Thyroid gland (tissue), 4 donors: ENCODE data around the gene HMGB1. TPM values are rescaled to one million over a fixed set of nuclear protein-coding genes. Genes with fewer than 3 reads are reported as not detected.

Experiments
- DNase-seq, 2 donors: peaks; one replicate each; pipeline ENCODE4 v3.0.0-alpha.2; 2019
- H3K27ac ChIP-seq, 3 donors: fragments of 200-600 bp; sonication (generic); 1 replicate in 2 of 3; 2 replicates in 1 of 3; pipeline ENCODE4 v1.5.1; 2016 to 2019; ENCODE audit warnings: mild to moderate bottlenecking in 1 of 3, moderate library complexity in 1 of 3
- H3K27me3 ChIP-seq: fragments of 200-600 bp; sonication (generic); one replicate; pipeline ENCODE4 v1.5.1; 2019
- H3K36me3 ChIP-seq, 2 donors: fragments of 200-600 bp; sonication (generic); one replicate each; pipeline ENCODE4 v1.5.1; 2016 to 2019
- H3K4me1 ChIP-seq, 2 donors: fragments of 200-600 bp; sonication (generic); one replicate each; pipeline ENCODE4 v1.5.1; 2017 to 2019
- H3K4me3 ChIP-seq, 3 donors: fragments of 200-600 bp; sonication (generic); replicated peaks in 1 of 3; 1 replicate in 2 of 3; 2 replicates in 1 of 3; pipeline ENCODE4 v1.5.1; 2016; ENCODE audit warnings: mild to moderate bottlenecking in 1 of 3
- H3K9me3 ChIP-seq: fragments of 200-600 bp; sonication (generic); one replicate; pipeline ENCODE4 v1.5.1; 2017
- CTCF ChIP-seq, 6 experiments: fragments of 200-600 bp in 3 of 6; fragments of 450-650 bp in 3 of 6; sonication (generic) in 3 of 6; IDR thresholded peaks; one replicate each; pipeline ENCODE4 v1.5.1; 2016 to 2019; ENCODE audit warnings: antibody characterized with exemption in 6 of 6, mild to moderate bottlenecking in 2 of 6, inconsistent platforms in 1 of 6, moderate library complexity in 1 of 6
- POLR2A ChIP-seq, 2 donors: fragments of 450-650 bp; IDR thresholded peaks; one replicate each; pipeline ENCODE4 v1.6.1; 2017; ENCODE audit warnings: antibody characterized with exemption in 2 of 2, mild to moderate bottlenecking in 2 of 2, moderate library complexity in 1 of 2
- WGBS, 2 donors: methylation state at CpG; one replicate each; pipeline ENCODE4 v1.1.5; 2017; 5-methylcytosine and 5-hydroxymethylcytosine counted together
- intact Hi-C: fragments of 100-400 bp; cut with DNase I; formaldehyde crosslinking; loops from one replicate; pipeline ENCODE4 v1.15.1; 2023
- total RNA-seq, 4 donors: library from RNA; depleted of rRNA; stranded (reverse); fragments of >200 nt; gene quantifications; one replicate each; pipeline ENCODE4 v1.2.3, GENCODE V29; 2016

The HMGB1 gene
- total RNA-seq, 4 donors from 2014 or later, result 255 to 467 (median 327) TPM

DNA sequence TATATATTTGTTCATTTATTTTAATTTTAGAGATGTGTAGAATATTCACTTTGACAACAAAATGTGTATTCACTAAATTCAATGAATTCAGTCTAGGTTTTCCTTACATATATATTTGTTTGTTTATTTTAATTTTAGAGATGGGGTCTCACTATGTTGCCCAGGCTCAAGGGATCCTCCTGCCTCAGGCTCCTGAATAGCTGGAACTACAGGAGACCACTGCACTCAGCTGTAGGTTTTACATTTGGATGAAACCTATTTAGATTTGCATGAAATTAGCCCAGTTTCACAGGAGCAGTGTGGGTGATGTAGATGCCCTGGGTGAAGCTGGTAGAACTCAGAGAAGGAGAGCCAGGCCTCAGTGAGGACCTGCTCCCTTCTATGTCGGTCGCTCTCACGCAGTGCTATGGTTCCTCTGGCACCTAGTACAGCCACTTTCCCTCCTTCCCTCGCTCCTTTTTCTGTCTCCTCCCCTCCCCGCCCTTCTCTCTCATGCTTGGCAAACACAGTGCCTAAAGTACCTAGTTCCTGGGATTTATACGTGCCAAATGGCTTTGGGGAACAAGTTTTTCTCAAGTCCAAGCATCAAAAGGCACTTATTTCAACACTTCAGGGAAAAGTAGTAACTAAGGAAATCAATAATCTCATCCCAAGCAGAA lies 14.7 kb upstream of the HMGB1 start:
- H3K4me1 ChIP-seq, result no peaks in the 10 kb centered on the region
- H3K27me3 ChIP-seq, result no peaks in the 10 kb centered on the region
- H3K9me3 ChIP-seq, result no peaks in the 10 kb centered on the region
- H3K27ac ChIP-seq, result no peak overlapping the region
- peak in 1 of 2 donors; percentile 21 for DNase-seq
- intact Hi-C loops, result no loop called here
- H3K4me3 ChIP-seq, result no peak overlapping the region
- 73 to 78% methylated on average over 6 of the region's 6 CpGs for WGBS, 2 donors
- TF ChIP-seq POLR2A (IDR thresholded peaks at IDR 0.05) (no peak), CTCF (IDR thresholded peaks at IDR 0.05) (no peak)
- H3K36me3 ChIP-seq, result no peaks in the 10 kb centered on the region

GRCh38 chr13:30479883-30480219 lies 14.1 kb upstream of the HMGB1 start:
- H3K4me1 ChIP-seq, result no peaks in the 10 kb centered on the region
- no peaks in the 10 kb centered on the region for H3K27me3 ChIP-seq
- H3K36me3 ChIP-seq, result no peaks in the 10 kb centered on the region
- 96 to 98% methylated on average over 1 of the region's 1 CpG for WGBS, 2 donors
- H3K9me3 ChIP-seq, result no peaks in the 10 kb centered on the region
- intact Hi-C loops, result no loop called here
- no peak overlapping the region for H3K27ac ChIP-seq
- TF ChIP-seq POLR2A (IDR thresholded peaks at IDR 0.05) (no peak), CTCF (IDR thresholded peaks at IDR 0.05) (no peak)
- DNase-seq, result no peak
- H3K4me3 ChIP-seq, result no peak overlapping the region

GRCh38 chr13:30479154-30479882 lies 13.6 kb upstream of the HMGB1 start:
- no peak overlapping the region for H3K4me3 ChIP-seq
- WGBS, 2 donors, result 78 to 79% methylated on average over 5 of the region's 5 CpGs

DNA sequence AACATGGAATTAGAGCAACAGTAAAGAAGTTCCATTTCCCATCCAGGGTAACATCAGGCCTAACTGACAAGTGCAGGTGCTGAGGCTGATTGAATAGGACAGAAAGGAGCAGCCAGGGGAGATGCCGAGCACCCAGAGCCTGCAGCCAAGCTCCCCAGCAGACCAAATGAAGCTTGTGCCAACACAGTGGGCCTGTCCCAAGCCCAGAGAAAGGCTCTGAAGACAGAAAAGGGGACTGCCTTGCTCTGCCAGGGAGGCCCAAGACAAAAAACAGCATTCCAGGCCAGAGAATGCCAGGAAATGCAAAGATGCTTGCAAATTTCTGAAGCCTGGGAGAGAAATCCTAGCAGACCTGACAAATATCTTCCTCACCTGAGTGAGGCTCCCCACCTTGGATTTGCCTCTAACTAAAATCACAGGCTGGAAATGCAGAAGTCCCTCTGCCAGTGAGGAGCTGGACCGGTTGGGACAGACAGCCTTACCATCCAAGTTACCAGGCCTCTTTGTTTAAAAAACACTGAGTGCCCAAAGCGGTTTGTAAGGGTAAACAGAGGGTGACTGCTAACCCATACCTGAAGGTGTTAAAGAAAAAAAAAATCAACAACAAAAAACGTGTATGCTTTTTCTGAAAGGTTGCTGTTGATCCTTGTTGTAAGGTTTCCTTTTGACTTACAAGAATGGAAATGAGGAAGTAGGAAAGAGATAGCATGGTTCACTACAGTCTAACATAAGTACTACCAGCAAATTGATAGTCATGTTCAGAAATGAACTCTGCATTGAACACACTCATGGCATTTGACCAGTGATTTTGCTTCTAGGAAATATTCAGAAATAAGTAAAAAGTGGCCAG lies 11.8 kb upstream of the HMGB1 start:
- 81 to 83% methylated on average over 4 of the region's 4 CpGs for WGBS, 2 donors
- Histone ChIP-seq H3K4me1 (no peaks in the 10 kb centered on the region), H3K9me3 (no peaks in the 10 kb centered on the region), H3K27me3 (no peaks in the 10 kb centered on the region), H3K4me3 (no peak overlapping the region), H3K27ac (no peak overlapping the region), H3K36me3 (no peaks in the 10 kb centered on the region)
- TF ChIP-seq POLR2A (IDR thresholded peaks at IDR 0.05), result no peak
- no peak for TF ChIP-seq CTCF (IDR thresholded peaks at IDR 0.05)
- DNase-seq, result no peak
- intact Hi-C loops, result no loop called here

More at GRCh38 chr13:30479154-30479882, 13.6 kb upstream of the HMGB1 start:
- H3K27ac ChIP-seq, result no peak overlapping the region
- no peak for DNase-seq
- H3K27me3 ChIP-seq, result no peaks in the 10 kb centered on the region
- TF ChIP-seq CTCF (IDR thresholded peaks at IDR 0.05), result no peak
- no peak for TF ChIP-seq POLR2A (IDR thresholded peaks at IDR 0.05)
- no peaks in the 10 kb centered on the region for H3K36me3 ChIP-seq
- no peaks in the 10 kb centered on the region for H3K4me1 ChIP-seq
- intact Hi-C loops, result no loop called here
- no peaks in the 10 kb centered on the region for H3K9me3 ChIP-seq
